ENCODE data around the gene SNRPF. TPM values are rescaled to one million over a fixed set of nuclear protein-coding genes. Genes with fewer than 3 reads are reported as not detected.

SNRPF gene
- total RNA-seq, 4 donors from 2014 or later = 4.9 to 14.7 (median 7.9) TPM

GRCh38 chr12:95859947-95860850 lies 1.4 kb downstream of the SNRPF start:
- no peak for TF ChIP-seq CTCF (IDR thresholded peaks at IDR 0.05)
- no peak for DNase-seq (ENCODE audit: low spot score)
- no peak for ATAC-seq (ENCODE audit: low FRiP score)

GRCh38 chr12:95862038-95862437 lies 3.3 kb downstream of the SNRPF start:
- DNase-seq (ENCODE audit: low spot score) = no peak
- ATAC-seq (ENCODE audit: low FRiP score) = no peak
- TF ChIP-seq CTCF (IDR thresholded peaks at IDR 0.05) = no peak

- TF ChIP-seq CTCF (IDR thresholded peaks at IDR 0.05) = no peak
- ATAC-seq (ENCODE audit: low FRiP score) (no peak), DNase-seq (ENCODE audit: low spot score) (no peak)
Observed at GRCh38 chr12:95863337-95863736, 4.6 kb downstream of the SNRPF start.

GRCh38 chr12:95870897-95871296 lies 12.1 kb downstream of the SNRPF start:
- DNase-seq (ENCODE audit: low spot score) = no peak
- no peak for ATAC-seq (ENCODE audit: low FRiP score)
- TF ChIP-seq CTCF (IDR thresholded peaks at IDR 0.05) = no peak

GRCh38 chr12:95874452-95874851 lies 15.7 kb downstream of the SNRPF start:
- ATAC-seq (ENCODE audit: low FRiP score) = no peak
- TF ChIP-seq CTCF (IDR thresholded peaks at IDR 0.05) = no peak
- no peak for DNase-seq (ENCODE audit: low spot score)

GRCh38 chr12:95877622-95878021 lies 18.9 kb downstream of the SNRPF start:
- no peak for TF ChIP-seq CTCF (IDR thresholded peaks at IDR 0.05)
- DNase-seq (ENCODE audit: low spot score) (no peak), ATAC-seq (ENCODE audit: low FRiP score) (no peak)

- no peak for DNase-seq (ENCODE audit: low spot score)
- TF ChIP-seq CTCF (IDR thresholded peaks at IDR 0.05) = no peak
- ATAC-seq (ENCODE audit: low FRiP score) = no peak
Observed at GRCh38 chr12:95880895-95881294, 22.1 kb downstream of the SNRPF start.
